Inflammatory macrophage treated with lipopolysaccharide for 1 hour (primary cell): Measurements from ENCODE around the gene TTC5.
"Not testable (repeated sequence)": the region's sequence is repeated elsewhere in the genome, so short reads cannot be mapped to it uniquely, and the experiment has no call there.

Experiments
- DNase-seq, 2 donors: peaks; one replicate each; pipeline ENCODE4 v3.0.0-alpha.2; 2020 to 2022

TTC5 gene

DNA sequence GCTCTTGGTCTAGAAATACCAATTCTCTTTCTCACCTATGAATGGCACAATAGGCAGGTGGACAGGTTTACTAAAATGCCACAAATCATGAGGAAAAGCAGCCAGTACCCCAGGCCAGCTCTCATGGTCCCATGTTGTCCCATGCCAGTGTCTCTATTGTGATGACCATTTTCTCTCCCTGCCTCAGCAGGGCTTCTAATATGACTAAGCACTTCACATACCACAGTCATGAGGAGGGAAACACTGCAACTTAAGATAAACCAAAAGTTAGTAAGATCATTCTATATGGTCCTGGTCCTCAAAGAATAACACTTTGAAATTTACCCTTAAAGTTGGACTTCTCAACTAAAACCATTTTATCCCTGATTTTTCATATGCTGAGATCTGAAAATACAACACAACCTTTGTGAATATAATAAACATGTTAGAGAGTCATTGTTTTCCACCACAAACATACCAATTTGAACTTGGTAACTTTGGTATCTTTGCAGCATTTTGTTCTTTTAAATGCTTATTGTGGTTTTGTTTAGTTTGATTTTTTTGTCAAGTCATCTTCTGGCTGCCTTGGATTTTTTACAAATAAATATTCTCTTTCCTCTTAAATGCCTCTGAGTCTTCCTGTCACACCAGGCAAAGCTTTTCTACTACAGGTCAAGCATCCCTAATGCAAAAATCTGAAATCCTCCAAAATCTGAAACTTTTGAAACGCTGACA, 3.6 kb downstream of the TTC5 start:
- no peak for DNase-seq

DNA sequence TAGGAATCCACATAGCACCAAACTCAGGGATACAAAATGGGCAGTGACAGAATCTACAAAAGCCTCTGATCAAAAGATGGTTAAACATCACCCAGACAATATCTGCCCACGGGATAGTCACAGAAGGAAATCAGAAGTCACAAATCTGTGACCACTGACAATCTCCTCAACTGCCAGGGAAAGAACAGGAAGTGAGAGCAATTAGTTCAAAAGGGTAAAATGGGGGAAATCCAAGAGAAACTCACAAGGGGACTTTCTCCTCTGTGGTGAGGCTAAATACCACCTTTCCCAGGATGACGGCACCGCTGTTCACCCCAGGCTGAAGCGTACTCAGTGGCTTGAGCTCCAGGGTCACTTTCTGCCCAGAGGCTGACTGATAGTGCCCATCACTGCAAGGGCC, 10.7 kb downstream of the TTC5 start:
- DNase-seq = peak; percentile 78 to 94

DNA sequence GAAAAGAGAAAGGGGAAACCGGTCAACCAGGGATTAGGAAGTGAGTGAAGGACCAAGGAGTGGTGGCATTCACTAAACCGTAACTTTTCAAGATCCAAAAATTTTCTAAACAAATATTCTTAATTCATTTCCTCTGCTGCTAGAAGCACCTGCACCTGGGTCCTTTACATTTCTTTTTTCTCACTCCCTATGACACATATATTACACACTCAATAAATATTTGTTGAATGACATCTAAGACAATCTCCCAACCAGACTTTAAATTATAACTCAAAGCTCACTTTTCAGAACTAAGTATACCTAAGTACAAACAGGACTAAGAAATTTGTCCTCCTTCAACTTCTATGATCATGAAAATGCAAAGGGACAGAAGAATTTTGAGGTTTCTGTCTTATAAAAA, 11.1 kb downstream of the TTC5 start:
- no peak for DNase-seq

DNA sequence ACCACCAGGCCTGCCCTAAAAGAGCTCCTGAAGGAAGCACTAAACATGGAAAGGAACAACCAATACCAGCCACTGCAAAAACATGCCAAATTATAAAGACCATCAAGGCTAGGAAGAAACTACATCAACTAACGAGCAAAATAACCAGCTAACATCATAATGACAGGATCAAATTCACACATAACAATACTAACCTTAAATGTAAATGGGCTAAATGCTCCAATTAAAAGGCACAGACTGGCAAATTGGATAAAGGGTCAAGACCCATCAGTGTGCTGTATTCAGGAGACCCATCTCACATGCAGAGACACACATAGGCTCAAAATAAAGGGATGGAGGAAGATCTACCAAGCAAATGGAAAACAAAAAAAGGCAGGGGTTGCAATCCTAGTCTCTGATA, 23.8 kb downstream of the TTC5 start:
- DNase-seq = not testable (repeated sequence)

DNA sequence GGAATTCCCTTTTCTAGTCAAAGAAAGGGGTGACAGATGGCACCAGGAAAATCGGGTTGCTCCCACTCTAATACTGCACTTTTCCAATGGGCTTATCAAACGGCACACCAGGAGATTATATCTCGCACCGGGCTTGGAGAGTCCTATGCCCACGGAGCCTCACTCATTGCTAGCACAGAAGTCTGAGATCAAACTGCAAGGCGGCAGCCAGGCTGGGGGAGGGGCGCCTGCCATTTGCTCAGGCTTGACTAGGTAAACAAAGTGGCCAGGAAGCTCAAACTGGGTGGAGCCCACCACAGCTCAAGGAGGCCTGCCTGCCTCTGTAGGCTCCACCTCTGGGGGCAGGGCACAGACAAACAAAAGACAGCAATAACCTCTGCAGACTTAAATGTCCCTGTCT, 25.5 kb downstream of the TTC5 start:
- not testable (repeated sequence) for DNase-seq

DNA sequence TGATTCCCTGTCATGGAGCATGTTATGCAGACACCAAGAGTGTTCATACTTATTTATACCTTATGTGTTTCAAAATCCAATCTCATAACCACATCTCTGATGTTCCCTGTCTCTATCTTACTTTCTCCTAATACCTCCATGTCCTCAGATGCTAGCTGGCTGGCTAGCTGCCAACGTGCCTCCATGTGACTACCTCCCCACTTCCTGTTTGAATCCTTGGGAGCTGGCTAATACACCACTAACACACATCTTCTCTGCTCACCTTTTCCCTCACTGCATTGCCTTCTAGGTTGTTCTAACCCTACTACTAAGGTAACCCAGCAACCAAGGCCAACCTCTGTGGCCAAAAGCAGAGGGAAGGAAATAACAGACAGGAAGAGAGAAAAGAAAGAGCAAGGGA, 27.3 kb downstream of the TTC5 start:
- no peak for DNase-seq

DNA sequence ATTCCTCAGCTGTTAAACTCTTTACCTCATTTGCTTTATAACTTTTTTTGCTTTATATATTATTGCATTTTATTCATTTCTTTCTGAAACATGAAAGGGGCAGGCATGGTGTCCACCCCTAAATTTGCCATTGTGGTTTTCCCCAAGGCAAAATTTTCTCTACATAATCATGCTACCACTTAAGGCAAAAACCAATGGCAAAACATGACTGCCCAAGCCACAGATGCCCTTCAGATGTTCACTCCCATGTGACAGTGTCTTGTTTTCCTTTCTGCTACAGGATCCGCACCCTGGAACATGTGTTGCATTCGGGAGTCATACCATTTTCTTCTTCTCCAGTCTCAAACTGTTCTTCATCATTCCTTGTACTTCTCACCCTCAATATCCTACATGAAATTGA, 28.3 kb downstream of the TTC5 start:
- DNase-seq = no peak

DNA sequence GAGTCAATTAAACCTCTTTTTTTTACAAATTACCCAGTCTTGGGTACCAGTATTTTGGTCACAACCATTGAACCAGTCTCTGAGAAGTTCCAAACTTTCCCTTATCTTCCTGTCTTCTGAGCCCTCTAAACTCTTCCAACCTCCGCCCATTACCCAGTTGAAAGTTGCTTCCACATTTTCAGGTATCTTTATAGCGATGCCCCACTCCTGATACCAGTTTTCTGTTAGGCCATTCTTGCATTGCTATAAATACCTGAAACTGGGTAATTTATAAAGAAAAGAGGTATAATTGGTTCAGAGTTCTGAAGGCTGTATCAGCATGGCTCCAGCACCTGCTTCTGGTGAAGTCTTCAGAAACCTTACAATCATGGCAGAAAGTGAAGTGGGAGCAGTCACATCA, 31.7 kb downstream of the TTC5 start:
- DNase-seq = no peak

DNA sequence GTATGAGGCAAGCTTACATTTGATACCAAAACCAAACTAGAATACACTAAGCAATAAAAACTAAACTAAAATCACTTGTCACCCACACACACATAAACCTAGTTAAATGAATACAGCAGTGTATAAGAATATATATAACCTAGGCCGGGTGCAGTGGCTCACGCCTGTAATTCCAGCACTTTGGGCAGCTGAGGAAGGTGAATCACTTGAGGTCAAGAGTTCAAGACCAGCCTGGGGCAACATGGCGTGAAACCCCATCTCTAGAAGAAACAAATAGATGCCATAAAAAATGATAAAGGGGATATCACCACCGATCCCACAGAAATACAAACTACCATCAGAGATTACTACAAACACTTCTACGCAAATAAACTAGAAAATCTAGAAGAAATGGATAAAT, 41.4 kb downstream of the TTC5 start:
- not testable (repeated sequence) for DNase-seq

DNA sequence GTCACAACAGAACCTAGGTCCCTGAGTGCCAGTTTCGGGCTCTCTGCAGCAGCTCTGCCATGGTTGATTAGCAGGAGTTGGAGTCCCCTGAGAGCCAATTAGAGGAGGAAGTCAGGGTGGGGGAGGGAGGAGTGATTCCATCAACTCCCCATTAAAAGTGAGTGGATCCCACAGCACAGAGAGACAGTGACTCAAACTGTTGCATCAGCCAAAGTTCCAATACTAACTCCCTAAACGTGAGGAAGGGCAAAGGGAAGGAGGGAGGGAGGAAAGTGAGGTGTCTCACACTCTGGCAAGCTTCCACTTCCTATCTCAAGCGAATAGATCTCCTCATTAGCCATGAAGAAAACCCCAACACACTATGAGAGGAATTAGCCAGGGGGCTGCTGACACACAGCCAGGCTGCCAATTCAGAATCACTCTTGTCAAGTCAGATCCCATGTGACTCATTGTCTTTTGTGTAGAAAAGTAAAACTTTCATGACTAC, 43.1 kb downstream of the TTC5 start:
- DNase-seq = no peak

DNA sequence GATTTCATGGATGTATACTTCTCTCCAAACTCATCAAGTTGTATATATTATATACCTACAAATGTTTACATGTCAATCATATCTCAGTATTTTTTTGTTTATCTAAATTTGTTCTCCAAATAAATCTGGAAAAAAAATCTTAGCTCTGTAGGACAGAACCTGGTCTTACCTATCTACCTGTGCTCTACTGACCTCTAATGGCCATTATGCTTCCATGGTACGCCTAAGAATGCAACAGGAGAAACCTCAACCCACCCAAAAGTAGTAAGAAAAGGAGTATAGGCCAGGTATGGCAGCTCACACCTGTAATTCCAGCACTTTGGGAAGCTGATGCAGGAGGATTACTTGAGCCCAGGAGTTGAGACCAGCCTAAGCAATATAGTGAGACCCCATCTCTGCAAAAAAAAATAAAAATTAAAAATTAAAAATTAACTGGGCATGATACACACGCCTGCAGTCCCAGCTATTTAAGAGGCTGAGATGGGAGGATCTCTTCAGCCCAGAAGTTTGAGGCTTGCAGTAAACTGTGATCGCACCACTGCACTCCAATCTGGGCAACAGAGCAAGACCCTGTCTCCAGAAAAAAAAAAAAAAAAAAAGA, 58.0 kb downstream of the TTC5 start:
- DNase-seq = no peak
